Measurements from ENCODE around the gene PI4KB.

PI4KB gene

DNA sequence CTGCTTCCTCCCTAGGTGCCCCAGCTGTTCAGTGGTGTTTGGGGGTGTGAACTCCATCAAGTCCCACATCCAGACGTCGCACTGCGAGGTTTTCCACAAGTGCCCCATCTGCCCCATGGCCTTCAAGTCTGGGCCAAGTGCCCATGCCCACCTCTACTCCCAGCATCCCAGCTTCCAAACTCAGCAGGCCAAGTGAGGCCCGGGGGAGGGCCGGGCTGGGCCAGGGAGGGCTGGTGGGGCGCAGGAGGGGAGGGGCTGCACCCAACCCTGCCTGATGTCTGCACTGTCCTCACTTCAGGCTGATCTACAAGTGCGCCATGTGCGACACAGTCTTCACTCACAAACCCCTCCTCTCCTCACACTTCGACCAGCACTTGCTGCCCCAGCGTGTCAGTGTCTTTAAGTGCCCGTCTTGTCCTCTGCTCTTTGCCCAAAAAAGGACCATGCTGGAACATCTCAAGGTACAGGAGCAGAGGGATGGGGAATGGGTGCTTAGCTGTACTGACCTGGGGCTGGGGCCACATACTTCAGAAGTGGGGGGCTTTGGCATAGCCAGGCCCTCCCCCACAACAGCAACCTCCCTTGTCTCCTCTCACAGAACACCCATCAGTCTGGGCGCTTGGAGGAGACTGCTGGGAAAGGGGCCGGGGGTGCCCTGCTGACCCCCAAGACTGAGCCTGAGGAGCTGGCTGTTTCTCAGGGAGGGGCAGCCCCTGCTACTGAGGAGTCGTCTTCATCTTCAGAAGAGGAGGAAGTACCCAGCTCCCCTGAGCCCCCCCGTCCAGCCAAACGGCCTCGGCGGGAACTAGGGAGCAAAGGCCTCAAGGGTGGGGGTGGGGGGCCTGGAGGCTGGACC, 37.9 kb downstream of the PI4KB start:
- no peak overlapping the region for H3K4me2 ChIP-seq (ENCODE audit: low read length)
- no peaks in the 10 kb centered on the region for H3K27me3 ChIP-seq (ENCODE audit: control insufficient read depth, low read length)
- H3K79me2 ChIP-seq (ENCODE audit: control insufficient read depth, low read length) = peaks cover 33% of the 10 kb centered on the region
- no peaks in the 10 kb centered on the region for H4K20me1 ChIP-seq (ENCODE audit: control insufficient read depth, insufficient read depth, low read depth, low read length)
- H3K36me3 ChIP-seq (ENCODE audit: control insufficient read depth, low read length) = peaks cover 82% of the 10 kb centered on the region
- H3F3A ChIP-seq (ENCODE audit: control insufficient read depth, insufficient read depth) = no peaks in the 10 kb centered on the region
- no peak overlapping the region for H3K27ac ChIP-seq (ENCODE audit: low read depth, low read length)
- H3K4me3 ChIP-seq (ENCODE audit: low read length) = no peak overlapping the region
- H3K9me2 ChIP-seq (replicated peaks; ENCODE audit: control insufficient read depth, low read length) = no peaks in the 10 kb centered on the region
- H3K4me1 ChIP-seq (ENCODE audit: control insufficient read depth, low read length) = peaks cover 2% of the 10 kb centered on the region; the same call in 1 of the 2 replicates
- TF ChIP-seq CTCF (IDR thresholded peaks at IDR 0.05; ENCODE audit: low read depth, low read length, poor library complexity, severe bottlenecking) (no peak), EZH2phosphoT487 (IDR thresholded peaks at IDR 0.05; ENCODE audit: borderline replicate concordance, low read length) (no peak)
- H3K9me3 ChIP-seq (ENCODE audit: control insufficient read depth, insufficient read depth, low read length) = no peaks in the 10 kb centered on the region

DNA sequence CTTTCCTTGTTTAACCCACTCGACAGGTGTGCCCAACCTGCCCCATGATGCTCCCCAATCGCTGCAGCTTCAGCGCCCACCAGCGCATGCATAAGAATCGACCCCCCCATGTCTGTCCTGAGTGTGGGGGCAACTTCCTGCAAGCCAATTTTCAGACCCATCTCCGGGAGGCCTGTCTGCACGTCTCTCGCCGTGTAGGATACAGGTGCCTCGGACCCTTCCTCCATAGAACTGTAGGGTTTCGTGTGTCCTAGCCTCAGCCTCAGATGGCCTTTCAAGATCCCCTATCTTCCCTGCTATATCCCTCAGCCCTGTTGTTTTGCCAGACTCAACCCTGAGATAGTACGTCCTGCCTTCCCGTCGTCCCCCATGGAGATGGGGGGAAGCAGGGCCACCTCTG, 38.7 kb downstream of the PI4KB start:
- Histone ChIP-seq H3K9me3 (ENCODE audit: control insufficient read depth, insufficient read depth, low read length) (no peaks in the 10 kb centered on the region), H3K27me3 (ENCODE audit: control insufficient read depth, low read length) (no peaks in the 10 kb centered on the region), H4K20me1 (ENCODE audit: control insufficient read depth, insufficient read depth, low read depth, low read length) (no peaks in the 10 kb centered on the region), H3F3A (ENCODE audit: control insufficient read depth, insufficient read depth) (no peaks in the 10 kb centered on the region), H3K27ac (ENCODE audit: low read depth, low read length) (no peak overlapping the region), H3K4me3 (ENCODE audit: low read length) (no peak overlapping the region), H3K4me1 (ENCODE audit: control insufficient read depth, low read length) (peaks cover 10% of the 10 kb centered on the region), H3K9me2 (replicated peaks; ENCODE audit: control insufficient read depth, low read length) (no peaks in the 10 kb centered on the region), H3K4me2 (ENCODE audit: low read length) (no peak overlapping the region), H3K79me2 (ENCODE audit: control insufficient read depth, low read length) (peaks cover 41% of the 10 kb centered on the region), H3K36me3 (ENCODE audit: control insufficient read depth, low read length) (peaks cover 75% of the 10 kb centered on the region)
- TF ChIP-seq EZH2phosphoT487 (IDR thresholded peaks at IDR 0.05; ENCODE audit: borderline replicate concordance, low read length) (no peak), CTCF (IDR thresholded peaks at IDR 0.05; ENCODE audit: low read depth, low read length, poor library complexity, severe bottlenecking) (no peak)

GRCh38 chr1:151287767-151288500, 39.3 kb downstream of the PI4KB start:
- H3K4me3 ChIP-seq (ENCODE audit: low read length) = no peak overlapping the region
- H4K20me1 ChIP-seq (ENCODE audit: control insufficient read depth, insufficient read depth, low read depth, low read length) = no peaks in the 10 kb centered on the region
- peaks cover 16% of the 10 kb centered on the region for H3K4me1 ChIP-seq (ENCODE audit: control insufficient read depth, low read length)
- H3K36me3 ChIP-seq (ENCODE audit: control insufficient read depth, low read length) = peaks cover 69% of the 10 kb centered on the region
- no peaks in the 10 kb centered on the region for H3K9me3 ChIP-seq (ENCODE audit: control insufficient read depth, insufficient read depth, low read length)
- H3F3A ChIP-seq (ENCODE audit: control insufficient read depth, insufficient read depth) = no peaks in the 10 kb centered on the region
- H3K27me3 ChIP-seq (ENCODE audit: control insufficient read depth, low read length) = no peaks in the 10 kb centered on the region
- no peaks in the 10 kb centered on the region for H3K9me2 ChIP-seq (replicated peaks; ENCODE audit: control insufficient read depth, low read length)
- TF ChIP-seq CTCF (IDR thresholded peaks at IDR 0.05; ENCODE audit: low read depth, low read length, poor library complexity, severe bottlenecking) (no peak), EZH2phosphoT487 (IDR thresholded peaks at IDR 0.05; ENCODE audit: borderline replicate concordance, low read length) (no peak)
- no peak overlapping the region for H3K4me2 ChIP-seq (ENCODE audit: low read length)
- H3K27ac ChIP-seq (ENCODE audit: low read depth, low read length) = no peak overlapping the region
- peaks cover 47% of the 10 kb centered on the region for H3K79me2 ChIP-seq (ENCODE audit: control insufficient read depth, low read length)
